ENCODE results near the gene ATG2B.

Gene ATG2B

GRCh38 chr14:96338551-96338950 lies 24.6 kb downstream of the ATG2B start:
- no peaks in the 10 kb centered on the region for H3K4me1 ChIP-seq (ENCODE audit: control insufficient read depth in 1 of 2, insufficient read depth in 1 of 2, low read depth in 1 of 2, low read length in 1 of 2)
- no peak overlapping the region for H3K27ac ChIP-seq
- TF ChIP-seq CTCF (IDR thresholded peaks at IDR 0.05): no peak
- H3K4me3 ChIP-seq (ENCODE audit: low read depth in 1 of 2, low read length in 1 of 2): no peak overlapping the region
- no peaks in the 10 kb centered on the region for H3K9me3 ChIP-seq
- peaks cover 18% of the 10 kb centered on the region for H3K36me3 ChIP-seq
- H3K27me3 ChIP-seq: no peaks in the 10 kb centered on the region

- Histone ChIP-seq H3K4me3 (ENCODE audit: low read depth in 1 of 2, low read length in 1 of 2) (no peak overlapping the region), H3K36me3 (peaks cover 82% of the 10 kb centered on the region), H3K27ac (no peak overlapping the region), H3K4me1 (ENCODE audit: control insufficient read depth in 1 of 2, insufficient read depth in 1 of 2, low read depth in 1 of 2, low read length in 1 of 2) (no peaks in the 10 kb centered on the region), H3K27me3 (no peaks in the 10 kb centered on the region), H3K9me3 (no peaks in the 10 kb centered on the region)
- no peak for TF ChIP-seq CTCF (IDR thresholded peaks at IDR 0.05)
Observed at GRCh38 chr14:96324219-96324618, 38.9 kb downstream of the ATG2B start.

GRCh38 chr14:96320605-96321004 lies 42.5 kb downstream of the ATG2B start:
- Histone ChIP-seq H3K36me3 (peaks cover 83% of the 10 kb centered on the region), H3K27me3 (no peaks in the 10 kb centered on the region), H3K27ac (no peak overlapping the region), H3K9me3 (no peaks in the 10 kb centered on the region), H3K4me3 (ENCODE audit: low read depth in 1 of 2, low read length in 1 of 2) (no peak overlapping the region), H3K4me1 (ENCODE audit: control insufficient read depth in 1 of 2, insufficient read depth in 1 of 2, low read depth in 1 of 2, low read length in 1 of 2) (no peaks in the 10 kb centered on the region)
- no peak for TF ChIP-seq CTCF (IDR thresholded peaks at IDR 0.05)

- Histone ChIP-seq H3K36me3 (peaks cover 83% of the 10 kb centered on the region), H3K27ac (no peak overlapping the region), H3K4me1 (ENCODE audit: control insufficient read depth in 1 of 2, insufficient read depth in 1 of 2, low read depth in 1 of 2, low read length in 1 of 2) (no peaks in the 10 kb centered on the region), H3K27me3 (no peaks in the 10 kb centered on the region), H3K4me3 (ENCODE audit: low read depth in 1 of 2, low read length in 1 of 2) (no peak overlapping the region), H3K9me3 (no peaks in the 10 kb centered on the region)
- TF ChIP-seq CTCF (IDR thresholded peaks at IDR 0.05): no peak
Observed at GRCh38 chr14:96318836-96319235, 44.3 kb downstream of the ATG2B start.

GRCh38 chr14:96316087-96316486 lies 47.1 kb downstream of the ATG2B start:
- Histone ChIP-seq H3K4me1 (ENCODE audit: control insufficient read depth in 1 of 2, insufficient read depth in 1 of 2, low read depth in 1 of 2, low read length in 1 of 2) (no peaks in the 10 kb centered on the region), H3K27ac (no peak overlapping the region), H3K36me3 (peaks cover 79% of the 10 kb centered on the region), H3K9me3 (no peaks in the 10 kb centered on the region), H3K27me3 (no peaks in the 10 kb centered on the region), H3K4me3 (ENCODE audit: low read depth in 1 of 2, low read length in 1 of 2) (no peak overlapping the region)
- TF ChIP-seq CTCF (IDR thresholded peaks at IDR 0.05): no peak

- Histone ChIP-seq H3K9me3 (no peaks in the 10 kb centered on the region), H3K27me3 (no peaks in the 10 kb centered on the region), H3K27ac (no peak overlapping the region), H3K36me3 (peaks cover 90% of the 10 kb centered on the region), H3K4me1 (ENCODE audit: control insufficient read depth in 1 of 2, insufficient read depth in 1 of 2, low read depth in 1 of 2, low read length in 1 of 2) (no peaks in the 10 kb centered on the region), H3K4me3 (ENCODE audit: low read depth in 1 of 2, low read length in 1 of 2) (no peak overlapping the region)
- TF ChIP-seq CTCF (IDR thresholded peaks at IDR 0.05): no peak
Observed at GRCh38 chr14:96310906-96311305, 52.2 kb downstream of the ATG2B start.
